Transverse colon (tissue), 3 donors: ENCODE results near the gene ITGB7.

Source experiments
- CTCF ChIP-seq, 5 experiments: fragments of 200-600 bp in 3 of 5; fragments of 450-650 bp in 2 of 5; sonication (generic) in 3 of 5; IDR thresholded peaks; 1 replicate in 2 of 5; 2 replicates in 3 of 5; pipeline ENCODE4 v1.5.1; 2016 to 2017; ENCODE audit warnings: antibody characterized with exemption in 5 of 5, inconsistent platforms in 3 of 5, mild to moderate bottlenecking in 2 of 5, moderate library complexity in 1 of 5
- EP300 ChIP-seq: sonication (generic); formaldehyde crosslinking; IDR thresholded peaks from one replicate; pipeline ENCODE4 v1.6.1; 2017; ENCODE audit warnings: antibody characterized with exemption, low read depth

- TF ChIP-seq CTCF (IDR thresholded peaks at IDR 0.05) (no peak), EP300 (no peak)
Measured at GRCh38 chr12:53191096-53191884, 15.8 kb downstream of the ITGB7 start.
